K562 (cell line): Measurements from ENCODE around the gene PPP1R14C. TPM values are rescaled to one million over a fixed set of nuclear protein-coding genes. Genes with fewer than 3 reads are reported as not detected.

Experiments
- ARID3B ChIP-seq: fragments of 250-450 bp; sonication (Bioruptor Pico); IDR thresholded peaks from 2 replicates; pipeline ENCODE4 v1.4.0; 2020; ENCODE audit warnings: borderline replicate concordance
- ELF1 ChIP-seq: fragments of 200-800 bp; sonication (Bioruptor generic); IDR thresholded peaks from 2 replicates; pipeline ENCODE4 v1.6.1; 2016; ENCODE audit warnings: missing genetic modification characterization, missing compliant biosample characterization
- MEIS2 ChIP-seq: fragments of 450-650 bp; IDR thresholded peaks from 2 replicates; pipeline ENCODE4 v1.6.1; 2014; ENCODE audit warnings: mild to moderate bottlenecking; ENCODE audit not compliant: partially characterized antibody
- TAF15 ChIP-seq: fragments of 200-400 bp; formaldehyde crosslinking; IDR thresholded peaks from 2 replicates; pipeline ENCODE4 v1.6.1; 2017; ENCODE audit warnings: mild to moderate bottlenecking, low read depth, low read length, moderate library complexity
- THRB ChIP-seq: fragments of 450-650 bp; formaldehyde crosslinking; conservative IDR thresholded peaks from 2 replicates; pipeline ENCODE4 v1.4.0; 2022; ENCODE audit warnings: mild to moderate bottlenecking, missing genetic modification characterization
- ZKSCAN1 ChIP-seq: fragments of 150-350 bp; IDR thresholded peaks from 2 replicates; pipeline ENCODE4 v1.6.1; 2016; ENCODE audit warnings: low read depth, low read length
- ZNF318 ChIP-seq, 2 experiments: fragments of 450-650 bp; IDR thresholded peaks; 2 replicates each; pipeline ENCODE4 v1.6.1; 2016; ENCODE audit warnings: mild to moderate bottlenecking in 2 of 2, borderline replicate concordance in 1 of 2, low read depth in 1 of 2, moderate library complexity in 1 of 2
- ZNF561 ChIP-seq: fragments of 450-650 bp; formaldehyde crosslinking; conservative IDR thresholded peaks from 2 replicates; pipeline ENCODE4 v1.4.0; 2020; ENCODE audit warnings: mild to moderate bottlenecking, moderate library complexity
- polyA plus RNA-seq, 8 experiments: library from polyadenylated mRNA; depleted of rRNA in 4 of 8; stranded (reverse) in 5 of 8; unstranded in 3 of 8; fragments of >200 nt; fragmentation: Nextera tagmentation in 2 of 8; fragmentation: Illumina TruSeq in 1 of 8; extraction: Ambion mirVana in 2 of 8; extraction: Trizol in 1 of 8; gene quantifications; 2 replicates each; pipeline versions ENCODE4 v1.2.1 to v1.2.3, GENCODE V29; 2011 to 2014; ENCODE audit warnings: inconsistent platforms in 1 of 8, missing spikeins in 1 of 8
- total RNA-seq, 7 experiments: library from RNA; depleted of rRNA in 6 of 7; stranded (reverse); fragments of >200 nt in 6 of 7; fragmentation: Illumina TruSeq in 2 of 7; extraction: Trizol in 2 of 7; gene quantifications; 2 replicates each; pipeline versions ENCODE4 v1.2.1 to v1.2.3, GENCODE V29; 2011 to 2021; ENCODE audit warnings: low replicate concordance in 1 of 7
- TF ChIP-seq, protein P1 (sequence below): fragments of 450-650 bp; IDR thresholded peaks from 2 replicates; pipeline ENCODE4 v1.6.1; 2016; ENCODE audit warnings: missing biosample characterization, missing genetic modification characterization
- TF ChIP-seq, protein P2 (sequence below): sonication (generic); formaldehyde crosslinking; IDR thresholded peaks from 2 replicates; pipeline ENCODE4 v1.8.1; 2023; ENCODE audit warnings: mild to moderate bottlenecking, missing genetic modification reagents

The PPP1R14C gene
- total and polyA plus RNA-seq, 9 of the 15 experiments (the other 6 are each of a cell fraction or from before 2014, with no cell fraction given), result 4.5 to 16.6 (median 11.9) TPM

DNA sequence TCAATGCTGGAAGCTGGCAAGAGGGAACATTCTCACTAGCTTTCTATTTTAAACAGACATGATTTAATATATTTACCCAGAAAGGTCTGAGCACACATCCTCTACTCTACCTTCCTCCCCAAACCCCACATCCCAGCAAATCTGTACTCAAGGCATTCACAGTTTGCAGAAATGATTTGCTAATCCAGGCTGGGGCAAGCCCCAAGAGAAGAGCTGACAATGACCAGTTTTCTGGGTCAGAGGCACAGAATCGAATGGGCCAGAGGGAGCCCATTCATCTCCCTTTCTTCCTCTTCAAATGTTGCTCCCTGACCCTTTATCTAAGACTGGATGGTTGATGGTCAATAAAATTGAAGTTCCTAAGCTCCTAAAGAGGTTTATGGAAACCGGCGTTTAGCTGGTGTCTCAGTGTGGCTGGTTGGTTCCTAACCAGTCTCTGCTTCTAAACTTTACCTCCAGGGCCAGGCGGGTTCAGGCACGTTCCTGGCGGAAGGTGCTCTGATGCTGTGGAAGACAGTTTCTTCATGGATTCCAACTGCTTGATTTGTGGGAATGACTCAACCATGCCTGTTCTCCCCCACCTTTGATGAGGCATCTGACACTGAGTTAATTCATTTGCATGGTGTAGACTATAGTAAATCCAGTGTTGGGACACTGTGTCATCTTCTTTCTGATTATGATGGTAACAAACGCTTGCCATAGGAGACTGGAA is 129.6 kb downstream of the PPP1R14C start (continued):
- no peak for TF ChIP-seq ARID3B (CRISPR knock-in tag)
- no peak for TF ChIP-seq THRB (CRISPR knock-in tag)
- no peak for TF ChIP-seq ZNF561 (CRISPR knock-in tag)
- peak; percentile 64 for TF ChIP-seq ELF1 (tag)
- TF ChIP-seq, protein P1, sequence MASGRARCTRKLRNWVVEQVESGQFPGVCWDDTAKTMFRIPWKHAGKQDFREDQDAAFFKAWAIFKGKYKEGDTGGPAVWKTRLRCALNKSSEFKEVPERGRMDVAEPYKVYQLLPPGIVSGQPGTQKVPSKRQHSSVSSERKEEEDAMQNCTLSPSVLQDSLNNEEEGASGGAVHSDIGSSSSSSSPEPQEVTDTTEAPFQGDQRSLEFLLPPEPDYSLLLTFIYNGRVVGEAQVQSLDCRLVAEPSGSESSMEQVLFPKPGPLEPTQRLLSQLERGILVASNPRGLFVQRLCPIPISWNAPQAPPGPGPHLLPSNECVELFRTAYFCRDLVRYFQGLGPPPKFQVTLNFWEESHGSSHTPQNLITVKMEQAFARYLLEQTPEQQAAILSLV (tag), result peak; percentile 39; the same call in 1 of the 2 replicates
- TF ChIP-seq, protein P2, sequence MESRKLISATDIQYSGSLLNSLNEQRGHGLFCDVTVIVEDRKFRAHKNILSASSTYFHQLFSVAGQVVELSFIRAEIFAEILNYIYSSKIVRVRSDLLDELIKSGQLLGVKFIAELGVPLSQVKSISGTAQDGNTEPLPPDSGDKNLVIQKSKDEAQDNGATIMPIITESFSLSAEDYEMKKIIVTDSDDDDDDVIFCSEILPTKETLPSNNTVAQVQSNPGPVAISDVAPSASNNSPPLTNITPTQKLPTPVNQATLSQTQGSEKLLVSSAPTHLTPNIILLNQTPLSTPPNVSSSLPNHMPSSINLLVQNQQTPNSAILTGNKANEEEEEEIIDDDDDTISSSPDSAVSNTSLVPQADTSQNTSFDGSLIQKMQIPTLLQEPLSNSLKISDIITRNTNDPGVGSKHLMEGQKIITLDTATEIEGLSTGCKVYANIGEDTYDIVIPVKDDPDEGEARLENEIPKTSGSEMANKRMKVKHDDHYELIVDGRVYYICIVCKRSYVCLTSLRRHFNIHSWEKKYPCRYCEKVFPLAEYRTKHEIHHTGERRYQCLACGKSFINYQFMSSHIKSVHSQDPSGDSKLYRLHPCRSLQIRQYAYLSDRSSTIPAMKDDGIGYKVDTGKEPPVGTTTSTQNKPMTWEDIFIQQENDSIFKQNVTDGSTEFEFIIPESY, result peak; percentile 37; the same call in 1 of the 2 replicates
- TF ChIP-seq ZKSCAN1, result no peak
- 0 out of 4 replicates have a peak, but pooled peaks of 1 of the 2 experiments have one; percentile 34 for TF ChIP-seq ZNF318 (IDR thresholded peaks at IDR 0.05; ENCODE audit: borderline replicate concordance in 1 of 2, low read depth in 1 of 2)
- no peak for TF ChIP-seq TAF15
- peak; percentile 45 for TF ChIP-seq MEIS2
